Lung (tissue), 12 donors: ENCODE data around the gene CDH10. TPM values are rescaled to one million over a fixed set of nuclear protein-coding genes. Genes with fewer than 3 reads are reported as not detected.

Experiments
- ATAC-seq: fragments of 200-7000 bp; cut with Tn5 transposase; one replicate; pipeline ENCODE4 v1.9.1; 2020; ENCODE audit warnings: moderate number of reproducible peaks; ENCODE audit not compliant: insufficient read depth, low FRiP score
- DNase-seq, 3 donors: peaks; one replicate each; pipeline ENCODE4 v3.0.0-alpha.2; 2013 to 2017
- H3K27ac ChIP-seq, 2 donors: one replicate each; pipeline ENCODE4 v1.5.1; 2013; ENCODE audit warnings: mild to moderate bottlenecking in 2 of 2, moderate library complexity in 2 of 2, control low read depth in 1 of 2, inconsistent platforms in 1 of 2, low read depth in 1 of 2, low read length in 1 of 2
- H3K27me3 ChIP-seq, 3 donors: one replicate each; pipeline ENCODE4 v1.5.1; 2013; ENCODE audit warnings: low read length in 2 of 3; ENCODE audit not compliant: control insufficient read depth in 3 of 3, insufficient read depth in 3 of 3
- H3K36me3 ChIP-seq, 4 donors: one replicate each; pipeline ENCODE4 v1.5.1; 2013; ENCODE audit warnings: low read length in 4 of 4, mild to moderate bottlenecking in 1 of 4, moderate library complexity in 1 of 4; ENCODE audit not compliant: control insufficient read depth in 4 of 4, insufficient read depth in 4 of 4
- H3K4me1 ChIP-seq, 5 donors: one replicate each; pipeline ENCODE4 v1.5.1; 2013; ENCODE audit warnings: low read length in 5 of 5, mild to moderate bottlenecking in 2 of 5, moderate library complexity in 1 of 5; ENCODE audit not compliant: control insufficient read depth in 5 of 5, insufficient read depth in 5 of 5
- H3K4me3 ChIP-seq: one replicate; pipeline ENCODE4 v1.5.1; 2013; ENCODE audit warnings: mild to moderate bottlenecking, control low read depth, moderate library complexity
- H3K9ac ChIP-seq, 2 donors: one replicate each; pipeline ENCODE4 v1.5.1; 2013; ENCODE audit warnings: low read length in 2 of 2, control low read depth in 1 of 2; ENCODE audit not compliant: insufficient read depth in 1 of 2
- H3K9me3 ChIP-seq, 4 donors: one replicate each; pipeline ENCODE4 v1.5.1; 2013; ENCODE audit warnings: low read length in 3 of 4, mild to moderate bottlenecking in 1 of 4, moderate library complexity in 1 of 4; ENCODE audit not compliant: control insufficient read depth in 4 of 4, insufficient read depth in 3 of 4
- CTCF ChIP-seq: IDR thresholded peaks from 2 replicates; pipeline ENCODE4 v1.5.1; 2012; ENCODE audit warnings: mild to moderate bottlenecking; ENCODE audit errors: control extremely low read depth, extremely low read depth
- WGBS, 2 donors: extraction: QIAGEN DNeasy Blood & Tissue Kit; methylation state at CpG; one replicate each; pipeline ENCODE4 v1.1.7; 2013; 5-methylcytosine and 5-hydroxymethylcytosine counted together
- polyA plus RNA-seq, 2 donors: library from polyadenylated mRNA; stranded (reverse); fragments of 200-250 nt; gene quantifications; one replicate each; pipeline ENCODE4 v1.2.1, GENCODE V29; 2013
- total RNA-seq, 2 donors: library from RNA; depleted of rRNA in 1 of 2; stranded (reverse); fragments of >200 nt in 1 of 2; gene quantifications; one replicate each; pipeline ENCODE4 v1.2.1, GENCODE V29; 2014 to 2021
- donor health status: control.
- donor health status: control.
- donor health status: Bipolar disorder and iron deficiency.
- donor health status: healthy.
- donor health status: DM: yes; HTN: yes; CAD: no.

Gene CDH10
- total and polyA plus RNA-seq, 4 donors: 0.16 to 1.8 (median 0.25) TPM

DNA sequence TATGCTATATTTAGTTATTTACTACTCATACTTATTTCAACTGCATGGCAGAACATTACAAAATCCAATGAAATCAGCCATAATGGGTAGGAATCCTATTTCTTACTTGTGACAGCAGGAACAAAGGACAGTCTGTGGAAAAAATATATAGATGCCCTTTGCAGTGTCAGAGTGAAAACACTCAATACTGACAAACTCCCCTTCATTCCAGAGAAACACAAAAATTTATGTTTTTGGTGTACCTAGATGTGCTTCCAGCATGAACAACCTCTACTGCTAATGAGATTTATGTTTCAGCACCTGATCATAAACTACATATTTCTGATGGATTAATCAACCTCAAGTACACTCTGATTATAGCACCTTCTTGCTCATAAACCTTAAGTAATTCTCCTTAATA, 132.4 kb downstream of the CDH10 start:
- no peak for DNase-seq
- H3K27ac ChIP-seq: no peak overlapping the region
- TF ChIP-seq CTCF: no peak
- no peaks in the 10 kb centered on the region for H3K4me1 ChIP-seq
- no peak for ATAC-seq
- H3K9ac ChIP-seq: no peak overlapping the region
- H3K9me3 ChIP-seq: no peaks in the 10 kb centered on the region
- H3K4me3 ChIP-seq: no peak overlapping the region
- H3K36me3 ChIP-seq: no peaks in the 10 kb centered on the region
- no peaks in the 10 kb centered on the region for H3K27me3 ChIP-seq

DNA sequence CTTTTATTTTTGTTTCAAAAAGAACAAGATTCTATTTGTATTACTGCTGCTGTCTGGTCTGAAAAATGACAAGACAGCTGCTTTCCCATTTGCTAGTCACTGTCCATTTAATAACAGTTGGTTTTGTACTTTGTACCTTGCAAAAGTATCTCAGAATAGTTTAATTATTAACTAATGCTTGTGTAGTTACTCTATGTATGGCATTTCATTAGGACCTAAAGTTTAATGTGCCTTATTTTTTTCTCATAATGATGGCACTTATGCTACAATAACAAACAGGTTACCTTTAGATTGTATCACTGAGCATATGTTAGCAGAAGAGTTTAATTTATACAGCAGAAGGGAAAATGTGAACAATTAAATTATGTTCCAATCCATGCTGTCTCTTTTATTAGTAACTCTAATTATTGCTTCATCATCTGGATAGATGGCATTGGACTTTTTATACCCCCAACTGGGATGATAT, 134.2 kb downstream of the CDH10 start:
- Histone ChIP-seq H3K4me1 (no peaks in the 10 kb centered on the region), H3K9me3 (no peaks in the 10 kb centered on the region), H3K27me3 (no peaks in the 10 kb centered on the region), H3K9ac (no peak overlapping the region), H3K36me3 (no peaks in the 10 kb centered on the region), H3K27ac (no peak overlapping the region), H3K4me3 (no peak overlapping the region)
- TF ChIP-seq CTCF: no peak
- ATAC-seq: no peak
- no peak for DNase-seq

DNA sequence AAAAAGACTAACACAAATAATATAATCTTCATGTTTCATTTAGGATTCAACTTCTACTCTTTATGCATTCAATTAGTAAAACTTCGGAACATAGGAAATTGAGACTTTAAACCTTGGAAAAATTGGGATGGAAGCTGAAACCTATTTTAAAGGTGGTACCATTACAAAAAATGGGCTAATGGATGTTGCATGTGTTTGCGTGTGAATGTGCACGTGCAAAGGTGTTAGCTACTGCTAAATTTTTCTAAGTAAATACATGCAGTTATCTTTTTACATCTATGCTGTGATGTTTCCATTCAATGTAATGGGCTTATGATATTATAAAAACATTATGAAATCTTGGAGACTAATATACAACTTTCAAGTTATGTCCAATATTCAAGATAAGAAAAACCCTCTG, 134.8 kb downstream of the CDH10 start:
- Histone ChIP-seq H3K27ac (no peak overlapping the region), H3K4me3 (no peak overlapping the region), H3K27me3 (no peaks in the 10 kb centered on the region), H3K9me3 (no peaks in the 10 kb centered on the region), H3K9ac (no peak overlapping the region), H3K36me3 (no peaks in the 10 kb centered on the region), H3K4me1 (no peaks in the 10 kb centered on the region)
- WGBS, 2 donors: 80 to 85% methylated on average over 3 of the region's 3 CpGs
- no peak for ATAC-seq
- TF ChIP-seq CTCF: no peak
- DNase-seq: no peak

- ATAC-seq (no peak), DNase-seq (no peak)
- H3K27ac ChIP-seq: no peak overlapping the region
- H3K4me1 ChIP-seq: no peaks in the 10 kb centered on the region
- H3K9me3 ChIP-seq: no peaks in the 10 kb centered on the region
- H3K9ac ChIP-seq: no peak overlapping the region
- H3K27me3 ChIP-seq: no peaks in the 10 kb centered on the region
- H3K4me3 ChIP-seq: no peak overlapping the region
- TF ChIP-seq CTCF: no peak
- no peaks in the 10 kb centered on the region for H3K36me3 ChIP-seq
Measured at GRCh38 chr5:24505258-24505657, 139.5 kb downstream of the CDH10 start.
